H1 (cell line): ENCODE data around the gene CATSPERD. TPM values are rescaled to one million over a fixed set of nuclear protein-coding genes. Genes with fewer than 3 reads are reported as not detected.
A peak's percentile ranks its signal among the peaks of the same experiment; 100 is the strongest.

Experiments used
- CTCF ChIA-PET: fragments of 300-600 bp; sonication (Branson Sonifier 250); formaldehyde crosslinking; loops from one replicate; lab custom pipeline; 2021; ENCODE audit not compliant: partially characterized antibody; lab: Charles Lee
- POLR2A ChIA-PET: fragments of 300-600 bp; sonication (Branson Sonifier 250); formaldehyde crosslinking; loops from one replicate; lab custom pipeline; 2021; ENCODE audit warnings: inconsistent platforms; ENCODE audit not compliant: partially characterized antibody; lab: Charles Lee
- DNase-seq, 2 experiments: peaks; one replicate each; pipeline versions ENCODE4 v3.0.0 to v3.0.0-alpha.2; 2010 to 2022; ENCODE audit warnings: low spot score in 2 of 2, low read depth in 1 of 2, mixed read lengths in 1 of 2
- FAIRE-seq: peaks from 2 replicates; lab custom pipeline; 2011; peaks lifted over from hg19 to GRCh38; lab: Jason Lieb, UNC
- H2AFZ ChIP-seq: 2 replicates; pipeline ENCODE4 v1.8.1; 2012; ENCODE audit warnings: low read length, inconsistent platforms
- H2AK5ac ChIP-seq: 2 replicates; pipeline ENCODE4 v1.6.1; 2013; ENCODE audit warnings: low read depth, low read length
- H2BK120ac ChIP-seq: replicated peaks from 2 replicates; pipeline ENCODE3; 2013; ENCODE audit warnings: low read depth, low read length, inconsistent platforms
- H2BK12ac ChIP-seq: 2 replicates; pipeline ENCODE4 v1.6.1; 2013; ENCODE audit warnings: low read depth, low read length
- H2BK15ac ChIP-seq: 2 replicates; pipeline ENCODE4 v1.6.1; 2013; ENCODE audit warnings: low read length
- H2BK20ac ChIP-seq: 2 replicates; pipeline ENCODE4 v1.6.1; 2013; ENCODE audit warnings: low read length
- H2BK5ac ChIP-seq: 2 replicates; pipeline ENCODE4 v1.6.1; 2013; ENCODE audit warnings: low read depth, low read length
- H3K14ac ChIP-seq: 2 replicates; pipeline ENCODE4 v1.6.1; 2013; ENCODE audit warnings: inconsistent platforms; ENCODE audit not compliant: insufficient read length
- H3K18ac ChIP-seq: 2 replicates; pipeline ENCODE4 v1.6.1; 2013; ENCODE audit warnings: low read length; ENCODE audit errors: extremely low read depth
- H3K23ac ChIP-seq: 2 replicates; pipeline ENCODE4 v1.6.1; 2013; ENCODE audit warnings: inconsistent platforms; ENCODE audit not compliant: insufficient read length
- H3K23me2 ChIP-seq: 2 replicates; pipeline ENCODE4 v1.6.1; 2013; ENCODE audit warnings: low read depth, low read length
- H3K27ac ChIP-seq: 2 replicates; pipeline ENCODE4 v1.6.1; 2011; ENCODE audit warnings: low read depth, low read length, inconsistent platforms
- H3K27me3 ChIP-seq, 4 experiments: replicated peaks in 1 of 4; 1 replicate in 1 of 4; 2 replicates in 3 of 4; pipeline versions ENCODE4 v1.6.1 to v1.8.1; 2011 to 2013; ENCODE audit warnings: low read length in 3 of 4, mild to moderate bottlenecking in 3 of 4, inconsistent platforms in 2 of 4, mixed read lengths in 2 of 4, moderate library complexity in 1 of 4; ENCODE audit not compliant: control insufficient read depth in 3 of 4, insufficient read depth in 3 of 4; ENCODE audit errors: extremely low read depth in 1 of 4
- H3K36me3 ChIP-seq, 4 experiments: 2 replicates each; pipeline versions ENCODE4 v1.6.1 to v1.8.1; 2011 to 2013; ENCODE audit warnings: mild to moderate bottlenecking in 4 of 4, low read length in 3 of 4, moderate library complexity in 2 of 4, control low read depth in 1 of 4, inconsistent platforms in 1 of 4; ENCODE audit not compliant: insufficient read depth in 4 of 4, control insufficient read depth in 2 of 4
- H3K4ac ChIP-seq: replicated peaks from 2 replicates; pipeline ENCODE3; 2013; ENCODE audit warnings: low read length, low read depth, mixed read lengths, inconsistent platforms; ENCODE audit not compliant: insufficient read length
- H3K4me1 ChIP-seq, 4 experiments: replicated peaks in 1 of 4; 1 replicate in 1 of 4; 2 replicates in 3 of 4; pipeline versions ENCODE4 v1.6.1 to v1.8.1; 2011 to 2013; ENCODE audit warnings: low read length in 3 of 4, inconsistent platforms in 2 of 4, mixed read lengths in 1 of 4; ENCODE audit not compliant: insufficient read depth in 4 of 4, control insufficient read depth in 3 of 4
- H3K4me2 ChIP-seq, 2 experiments: 2 replicates each; pipeline versions ENCODE4 v1.6.1 to v1.8.1; 2011 to 2013; ENCODE audit warnings: low read depth in 2 of 2, low read length in 2 of 2, control low read depth in 1 of 2, inconsistent platforms in 1 of 2, mild to moderate bottlenecking in 1 of 2; ENCODE audit not compliant: insufficient read depth in 1 of 2
- H3K4me3 ChIP-seq, 4 experiments: fragments of 200-600, 300-600 bp in 1 of 4; sonication (generic), shearing (Covaris generic), sonication (Bioruptor Twin) in 1 of 4; 2 replicates each; pipeline versions ENCODE4 v1.5.1 to v1.8.1; 2011 to 2016; ENCODE audit warnings: low read length in 4 of 4, low read depth in 3 of 4, control low read depth in 2 of 4, inconsistent platforms in 2 of 4, mild to moderate bottlenecking in 2 of 4, mixed read lengths in 1 of 4, moderate library complexity in 1 of 4; ENCODE audit not compliant: insufficient read depth in 2 of 4; ENCODE audit errors: extremely low read depth in 1 of 4
- H3K56ac ChIP-seq: replicated peaks from 2 replicates; pipeline ENCODE3; 2013; ENCODE audit warnings: low read depth, mild to moderate bottlenecking, mixed read lengths, low read length, inconsistent platforms; ENCODE audit not compliant: insufficient read length
- H3K79me1 ChIP-seq: 2 replicates; pipeline ENCODE4 v1.6.1; 2013; ENCODE audit warnings: low read depth, low read length, control low read depth
- H3K79me2 ChIP-seq, 2 experiments: 2 replicates each; pipeline versions ENCODE4 v1.6.1 to v1.8.1; 2012 to 2013; ENCODE audit warnings: low read length in 2 of 2, mild to moderate bottlenecking in 2 of 2, inconsistent platforms in 1 of 2; ENCODE audit not compliant: insufficient read depth in 2 of 2, control insufficient read depth in 1 of 2
- H3K9ac ChIP-seq, 4 experiments: replicated peaks in 1 of 4; 1 replicate in 1 of 4; 2 replicates in 3 of 4; pipeline versions ENCODE4 v1.6.1 to v1.8.1; 2011 to 2013; ENCODE audit warnings: low read depth in 3 of 4, low read length in 3 of 4, control low read depth in 2 of 4, mild to moderate bottlenecking in 2 of 4, moderate library complexity in 2 of 4, inconsistent platforms in 1 of 4; ENCODE audit errors: extremely low read depth in 1 of 4
- H3K9me3 ChIP-seq, 2 experiments: 2 replicates each; pipeline versions ENCODE4 v1.6.1 to v1.8.1; 2012 to 2013; ENCODE audit warnings: mild to moderate bottlenecking in 2 of 2, moderate library complexity in 2 of 2, control low read depth in 1 of 2, inconsistent platforms in 1 of 2, low read depth in 1 of 2, low read length in 1 of 2, mixed read lengths in 1 of 2; ENCODE audit not compliant: insufficient read depth in 2 of 2
- H4K20me1 ChIP-seq, 2 experiments: replicated peaks in 1 of 2; 2 replicates each; pipeline versions ENCODE3 to v1.8.1; 2011 to 2013; ENCODE audit warnings: inconsistent platforms in 2 of 2, low read length in 2 of 2, mild to moderate bottlenecking in 1 of 2; ENCODE audit not compliant: insufficient read depth in 2 of 2, control insufficient read depth in 1 of 2
- H4K5ac ChIP-seq: 2 replicates; pipeline ENCODE4 v1.6.1; 2013; ENCODE audit warnings: low read length, low read depth, mixed read lengths, inconsistent platforms; ENCODE audit not compliant: insufficient read length
- H4K8ac ChIP-seq: 2 replicates; pipeline ENCODE4 v1.8.0; 2013; ENCODE audit warnings: mild to moderate bottlenecking, moderate library complexity, low read length, inconsistent platforms; ENCODE audit not compliant: insufficient read depth; ENCODE audit errors: extremely low read depth
- H4K91ac ChIP-seq: replicated peaks from 2 replicates; pipeline ENCODE3; 2013; ENCODE audit warnings: low read length, mixed read lengths, inconsistent platforms; ENCODE audit not compliant: insufficient read length
- ASH2L ChIP-seq: fragments of 200-600, 300-600 bp; sonication (generic); IDR thresholded peaks from one replicate; pipeline ENCODE4 v1.7.1; 2017; ENCODE audit warnings: low read length
- CEBPB ChIP-seq: IDR thresholded peaks from 2 replicates; pipeline ENCODE4 v1.6.1; 2012; ENCODE audit warnings: low read depth, low read length
- CHD1 ChIP-seq: IDR thresholded peaks from 2 replicates; pipeline ENCODE4 v1.6.1; 2012; ENCODE audit warnings: low read depth, low read length, improper control_type of control experiment
- MAX ChIP-seq: IDR thresholded peaks from 2 replicates; pipeline ENCODE4 v1.6.1; 2012; ENCODE audit warnings: inconsistent platforms
- NRF1 ChIP-seq: IDR thresholded peaks from 2 replicates; pipeline ENCODE4 v1.6.1; 2011; ENCODE audit warnings: mild to moderate bottlenecking, low read depth, low read length, improper control_type of control experiment
- RAD21 ChIP-seq, 2 experiments: IDR thresholded peaks in 1 of 2; conservative IDR thresholded peaks in 1 of 2; 2 replicates each; pipeline ENCODE4 v1.6.1; 2011; ENCODE audit warnings: low read depth in 2 of 2, low read length in 2 of 2, improper control_type of control experiment in 1 of 2, inconsistent platforms in 1 of 2, mild to moderate bottlenecking in 1 of 2, moderate library complexity in 1 of 2
- RBBP5 ChIP-seq: IDR thresholded peaks from 2 replicates; pipeline ENCODE4 v1.7.1; 2012; ENCODE audit warnings: low read depth, mild to moderate bottlenecking, inconsistent platforms, low read length, moderate library complexity, borderline replicate concordance
- SAP30 ChIP-seq: fragments of 300-600 bp; sonication (generic); IDR thresholded peaks from 2 replicates; pipeline ENCODE4 v1.7.1; 2012; ENCODE audit warnings: low read length, moderate library complexity, mild to moderate bottlenecking, inconsistent platforms; ENCODE audit not compliant: insufficient read depth, insufficient replicate concordance
- TAF7 ChIP-seq: optimal IDR thresholded peaks from 2 replicates; pipeline ENCODE3; 2011; ENCODE audit warnings: low read depth, mild to moderate bottlenecking, inconsistent platforms, low read length, moderate library complexity, borderline replicate concordance
- USF2 ChIP-seq: IDR thresholded peaks from 2 replicates; pipeline ENCODE4 v1.6.1; 2011; ENCODE audit warnings: low read length, improper control_type of control experiment
- WGBS, 2 experiments: shearing (Covaris generic) in 1 of 2; methylation state at CpG; one replicate each; pipeline versions ENCODE4 v1.1.6 to v1.1.7; 2013 to 2015; ENCODE audit warnings: low lambda C conversion rate in 2 of 2, mixed read lengths in 2 of 2, inconsistent platforms in 1 of 2, low coverage in 1 of 2, missing lambda C conversion rate in 1 of 2; ENCODE audit not compliant: insufficient replicate concordance in 2 of 2, insufficient coverage in 1 of 2, insufficient read length in 1 of 2; ENCODE audit errors: extremely low coverage in 1 of 2, missing lambda C conversion rate in 1 of 2; 5-methylcytosine and 5-hydroxymethylcytosine counted together
- polyA plus RNA-seq, 7 experiments: library from polyadenylated mRNA; depleted of rRNA in 3 of 7; stranded (reverse) in 5 of 7; unstranded in 2 of 7; fragments of >200 nt in 5 of 7; fragments of 200-250 nt in 2 of 7; gene quantifications; 1 replicate in 5 of 7; 2 replicates in 1 of 7; 4 replicates in 1 of 7; pipeline versions ENCODE4 v1.2.1 to v1.2.3, GENCODE V29; 2011 to 2013; ENCODE audit warnings: missing spikeins in 2 of 7, mixed read lengths in 2 of 7
- total RNA-seq: library from RNA; stranded (reverse); fragmentation: NEBNext Ultra II Directional; extraction: Animal tissue kit (Norgen Biotek cat#: 25700); gene quantifications from 2 replicates; pipeline ENCODE4 v1.2.1, GENCODE V29; 2021

CATSPERD gene
- total and polyA plus RNA-seq, 2 of the 8 experiments (the other 6 are each of a cell fraction or from before 2014, with no cell fraction given): 0.12 TPM; not detected in 1

DNA sequence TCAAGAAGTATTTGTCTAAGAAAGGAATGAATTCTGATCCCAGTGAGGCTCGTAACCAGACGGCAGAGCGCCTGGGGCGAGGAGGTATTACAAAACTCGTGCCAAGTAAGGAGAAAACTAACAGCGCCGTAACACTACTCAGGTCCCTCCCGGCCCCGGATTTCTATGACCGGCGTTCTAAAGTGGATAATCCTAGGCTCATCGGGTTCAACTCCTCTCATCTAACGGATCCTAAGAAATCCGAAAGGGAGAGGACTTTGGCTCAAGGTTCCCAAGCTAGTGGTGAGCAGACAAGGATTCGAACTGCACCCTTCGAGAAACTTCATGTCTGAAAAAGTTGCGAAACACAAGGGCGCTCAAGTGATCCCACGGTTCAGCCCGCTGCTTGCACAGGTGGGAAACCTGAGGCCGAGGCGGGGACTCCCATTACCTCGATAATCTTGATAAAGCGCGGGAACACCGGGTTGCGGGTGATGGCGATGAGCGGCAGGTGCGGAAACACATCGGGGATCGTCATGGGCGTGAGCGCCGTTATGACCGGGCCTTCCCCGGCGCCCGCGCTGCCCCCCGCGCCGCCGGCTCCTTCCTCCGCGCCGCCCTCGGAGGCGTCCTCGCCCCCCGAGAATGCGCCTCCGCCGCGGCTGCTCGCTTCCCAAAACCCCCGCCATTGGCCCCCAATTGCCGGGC is 1.0 kb upstream of the CATSPERD start:
- H3K79me2 ChIP-seq: peaks cover 34 to 45% of the 10 kb centered on the region in 2 experiments
- peak overlapping the region; percentile 66; the same call in 1 of the 2 replicates for H2BK5ac ChIP-seq
- peak overlapping the region; percentile 54 for H3K56ac ChIP-seq
- no peak overlapping the region for H2BK12ac ChIP-seq
- H4K5ac ChIP-seq: peak overlapping the region; percentile 57
- ChIA-PET CTCF (interaction anchor here (0.6 to 4.0 kb wide), 5 partner anchors 23 to 370 kb away, joined by 3 to 17 read pairs (median 3); partner anchors contain the start of gene RPL36), POLR2A (interaction anchor here (0.6 to 22.4 kb wide), 33 partner anchors 7 to 1664 kb away, joined by 3 to 620 read pairs (median 5); partner anchors contain the start of genes DUS3L, FUT3, RPL36 and SAFB)
- H4K8ac ChIP-seq: peak overlapping the region; percentile 97
- no peak overlapping the region for H3K18ac ChIP-seq
- H3K14ac ChIP-seq: no peak overlapping the region
- no peak overlapping the region for H2BK20ac ChIP-seq
- WGBS, 2 experiments: 3% methylated on average over 36 of the region's 58 CpGs; no CpG with 5 or more reads in 1 of the 2 experiments
- H4K91ac ChIP-seq: no peak overlapping the region
- H3K79me1 ChIP-seq: peaks cover 10% of the 10 kb centered on the region; the same call in 1 of the 2 replicates
- no peaks in the 10 kb centered on the region for H3K27me3 ChIP-seq
- no peak overlapping the region for H2AFZ ChIP-seq
- peaks cover 7% of the 10 kb centered on the region for H3K23me2 ChIP-seq
- H3K4me1 ChIP-seq: no peaks in the 10 kb centered on the region; a peak in 2 of 7 replicates
- no peak overlapping the region for H3K23ac ChIP-seq
- H3K9ac ChIP-seq: peak overlapping the region; percentile 97 to 99 (median 98)
- H3K4me3 ChIP-seq: peak overlapping the region; percentile 71 to 100 (median 98)
- H2AK5ac ChIP-seq: 0 out of 2 replicates have a peak overlapping the region, but pooled peaks have one; percentile 56
- no peak overlapping the region for H2BK15ac ChIP-seq
- peaks cover 6 to 13% of the 10 kb centered on the region in 2 experiments for H4K20me1 ChIP-seq
- peak overlapping the region; percentile 55 to 88 for H3K4me2 ChIP-seq
- H2BK120ac ChIP-seq: no peak overlapping the region
- H3K27ac ChIP-seq: peak overlapping the region; percentile 97
- no peaks in the 10 kb centered on the region for H3K9me3 ChIP-seq
- FAIRE-seq (no peak), DNase-seq (peak in 1 of 2 experiments; percentile 49)
- no peak overlapping the region for H3K4ac ChIP-seq
- H3K36me3 ChIP-seq: peaks cover 0 to 8% (median 2%) of the 10 kb centered on the region in 4 experiments; a peak in 4 of 8 replicates
- TF ChIP-seq RBBP5 (no peak), NRF1 (no peak), CEBPB (peak; percentile 78), USF2 (no peak), TAF7 (no peak), RAD21 (IDR thresholded peaks at IDR 0.05 in 1 of 2, conservative IDR thresholded peaks at IDR 0.05 in 1 of 2; ENCODE audit: low read depth in 2 of 2, low read length in 2 of 2) (no peak), SAP30 (peak; percentile 31), CHD1 (no peak), MAX (no peak), ASH2L (peak; percentile 57)
